NCI-H2196 treated with DMSO at 0.1 percent for 48 hours (cell line): Measurements from ENCODE around the gene ENHO.
"Not testable (repeated sequence)": the region's sequence is repeated elsewhere in the genome, so short reads cannot be mapped to it uniquely, and the experiment has no call there.

Experiments used
- DNase-seq: peaks from one replicate; lab custom pipeline; 2025; ENCODE audit not compliant: unreplicated experiment; lab: John Stamatoyannopoulos, UW

Gene ENHO

DNA sequence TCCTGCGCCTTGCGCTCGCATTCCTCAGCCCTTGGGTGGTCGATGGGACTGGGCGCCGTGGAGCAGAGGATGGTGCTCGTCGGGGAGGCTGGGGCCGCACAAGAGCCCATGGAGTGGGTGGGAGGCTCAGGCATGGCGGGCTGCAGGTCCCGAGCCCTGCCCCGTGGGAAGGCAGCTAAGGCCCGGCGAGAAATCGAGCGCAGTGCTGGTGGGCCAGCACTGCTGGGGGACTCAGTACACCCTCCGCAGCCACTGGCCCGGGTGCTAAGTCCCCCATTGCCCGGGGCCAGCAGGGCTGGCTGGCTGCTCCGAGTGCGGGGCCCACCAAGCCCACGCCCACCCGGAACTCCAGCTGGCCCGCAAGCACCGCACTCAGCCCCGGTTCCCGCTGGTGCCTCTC, 40.0 kb downstream of the ENHO start:
- DNase-seq, result not testable (repeated sequence)

DNA sequence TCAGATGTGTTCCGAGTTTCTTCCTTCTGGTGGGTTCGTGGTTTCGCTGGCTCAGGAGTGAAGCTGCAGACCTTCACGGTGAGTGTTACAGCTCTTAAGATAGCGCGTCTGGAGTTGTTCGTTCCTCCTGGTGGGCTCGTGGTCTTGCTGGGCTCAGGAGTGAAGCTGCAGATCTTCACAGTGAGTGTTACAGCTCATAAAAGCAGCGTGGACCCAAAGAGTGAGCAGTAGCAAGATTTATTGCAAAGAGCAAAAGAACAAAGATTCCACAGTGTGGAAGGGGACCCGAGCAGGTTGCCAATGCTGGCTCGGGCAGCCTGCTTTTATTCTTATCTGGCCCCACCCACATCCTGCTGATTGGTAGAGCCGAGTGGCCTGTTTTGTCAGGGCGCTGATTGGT, 41.2 kb downstream of the ENHO start:
- not testable (repeated sequence) for DNase-seq

DNA sequence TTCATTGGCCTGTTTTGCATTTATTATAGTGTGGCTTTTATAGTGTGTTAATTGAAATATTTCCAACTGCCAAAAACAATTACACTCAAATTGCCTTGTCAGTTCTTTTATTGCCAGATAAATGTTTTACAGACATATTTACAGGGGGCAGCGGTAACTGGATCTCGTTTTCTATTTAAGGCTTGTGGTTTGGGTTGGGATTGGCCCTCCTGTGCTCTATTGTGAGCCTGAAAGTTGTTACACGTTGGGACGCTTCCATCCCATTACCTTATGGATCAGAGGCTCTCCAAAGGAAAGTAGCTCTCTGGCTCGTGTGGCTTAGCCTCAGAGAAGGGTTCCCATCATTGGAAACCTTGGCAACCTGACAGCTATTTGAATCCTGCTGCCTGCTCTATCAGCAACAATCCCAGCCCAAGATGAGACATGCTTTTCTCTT, 43.3 kb downstream of the ENHO start:
- no peak for DNase-seq

DNA sequence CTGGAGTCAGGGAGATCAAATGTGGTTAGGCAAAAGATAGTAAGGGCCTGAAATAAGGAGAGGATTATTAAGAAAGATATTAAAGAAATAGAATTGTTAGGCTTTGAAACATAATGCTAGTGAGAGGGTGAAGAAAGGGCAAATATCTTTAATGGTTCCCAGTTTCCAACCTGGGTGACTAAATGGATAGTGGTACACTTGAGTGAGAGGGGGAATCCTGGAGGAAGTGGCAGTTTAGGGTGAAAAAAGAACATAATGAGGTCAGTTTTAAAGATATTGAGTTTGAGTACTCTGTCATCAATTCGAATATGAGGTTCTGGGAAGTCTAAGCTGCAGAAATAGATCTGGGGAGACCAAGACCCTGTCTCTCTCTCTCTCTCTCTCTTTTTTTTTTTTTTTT, 45.2 kb downstream of the ENHO start:
- DNase-seq, result no peak

DNA sequence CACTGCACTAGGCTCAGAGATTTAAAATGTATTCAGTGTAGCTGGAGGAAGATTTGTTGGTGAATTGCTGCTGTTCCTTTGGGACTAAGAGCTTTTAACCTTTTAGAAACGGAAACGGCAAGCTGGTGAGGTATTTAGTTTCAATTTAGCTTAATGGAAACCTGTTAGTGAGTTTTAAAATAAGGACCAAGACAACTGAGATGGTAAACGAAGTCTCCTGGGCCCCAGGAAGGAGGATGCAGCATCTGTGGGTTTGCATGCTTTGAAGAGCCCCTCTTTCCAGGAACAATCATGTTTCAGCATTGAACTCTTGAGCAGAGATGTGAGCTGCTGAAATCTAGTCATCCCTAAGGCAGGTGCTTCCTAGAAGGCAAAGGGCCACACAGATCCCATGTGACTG, 47.7 kb downstream of the ENHO start:
- DNase-seq, result no peak
